ENCODE measurements around the gene RAB11FIP4. TPM values are rescaled to one million over a fixed set of nuclear protein-coding genes. Genes with fewer than 3 reads are reported as not detected.

Gene RAB11FIP4
- total and polyA plus RNA-seq, 2 experiments from 2014 or later = 8.8 to 23.4 TPM

- DNase-seq (ENCODE audit: low read depth in 1 of 2, low spot score in 1 of 2) = no peak
- Histone ChIP-seq H3K27me3 (no peaks in the 10 kb centered on the region), H3K9me3 (ENCODE audit: low read depth) (no peaks in the 10 kb centered on the region), H3K4me1 (ENCODE audit: low read depth) (peaks cover 9% of the 10 kb centered on the region), H3K27ac (no peak overlapping the region), H3K4me3 (no peak overlapping the region), H3K36me3 (no peaks in the 10 kb centered on the region)
- no peak for TF ChIP-seq CTCF (IDR thresholded peaks at IDR 0.05; ENCODE audit: low read depth, low read length)
Measured at GRCh38 chr17:31486351-31487062, 95.0 kb downstream of the RAB11FIP4 start.

- Histone ChIP-seq H3K4me1 (ENCODE audit: low read depth) (peaks cover 14% of the 10 kb centered on the region), H3K27ac (no peak overlapping the region), H3K36me3 (no peaks in the 10 kb centered on the region), H3K4me3 (peak overlapping the region; percentile 52), H3K27me3 (no peaks in the 10 kb centered on the region), H3K9me3 (ENCODE audit: low read depth) (no peaks in the 10 kb centered on the region)
- DNase-seq (ENCODE audit: low read depth in 1 of 2, low spot score in 1 of 2) = no peak
- TF ChIP-seq CTCF (IDR thresholded peaks at IDR 0.05; ENCODE audit: low read depth, low read length) = no peak
Measured at GRCh38 chr17:31487063-31487647, 95.7 kb downstream of the RAB11FIP4 start.

GRCh38 chr17:31487648-31488263 is 96.3 kb downstream of the RAB11FIP4 start:
- no peak overlapping the region for H3K27ac ChIP-seq
- peaks cover 14% of the 10 kb centered on the region for H3K4me1 ChIP-seq (ENCODE audit: low read depth)
- H3K4me3 ChIP-seq = peak overlapping the region; percentile 52
- no peaks in the 10 kb centered on the region for H3K27me3 ChIP-seq
- no peak for TF ChIP-seq CTCF (IDR thresholded peaks at IDR 0.05; ENCODE audit: low read depth, low read length)
- H3K9me3 ChIP-seq (ENCODE audit: low read depth) = no peaks in the 10 kb centered on the region
- peak; percentile 40 to 94 for DNase-seq (ENCODE audit: low read depth in 1 of 2, low spot score in 1 of 2)
- H3K36me3 ChIP-seq = no peaks in the 10 kb centered on the region

GRCh38 chr17:31488264-31488981 is 96.9 kb downstream of the RAB11FIP4 start:
- no peak for DNase-seq (ENCODE audit: low read depth in 1 of 2, low spot score in 1 of 2)
- Histone ChIP-seq H3K9me3 (ENCODE audit: low read depth) (no peaks in the 10 kb centered on the region), H3K36me3 (no peaks in the 10 kb centered on the region), H3K4me1 (ENCODE audit: low read depth) (peaks cover 14% of the 10 kb centered on the region), H3K27ac (no peak overlapping the region), H3K27me3 (no peaks in the 10 kb centered on the region), H3K4me3 (peak overlapping the region; percentile 52)
- no peak for TF ChIP-seq CTCF (IDR thresholded peaks at IDR 0.05; ENCODE audit: low read depth, low read length)

GRCh38 chr17:31488982-31489294 is 97.5 kb downstream of the RAB11FIP4 start:
- no peak overlapping the region for H3K27ac ChIP-seq
- H3K36me3 ChIP-seq = no peaks in the 10 kb centered on the region
- no peaks in the 10 kb centered on the region for H3K9me3 ChIP-seq (ENCODE audit: low read depth)
- no peaks in the 10 kb centered on the region for H3K27me3 ChIP-seq
- DNase-seq (ENCODE audit: low read depth in 1 of 2, low spot score in 1 of 2) = no peak
- no peak for TF ChIP-seq CTCF (IDR thresholded peaks at IDR 0.05; ENCODE audit: low read depth, low read length)
- H3K4me1 ChIP-seq (ENCODE audit: low read depth) = peaks cover 14% of the 10 kb centered on the region
- no peak overlapping the region for H3K4me3 ChIP-seq

Data from cardiac muscle cell (in vitro differentiated cells and primary cell).